GM21515 (cell line): ENCODE data around the gene DEAF1.
"Not testable (repeated sequence)": the region's sequence is repeated elsewhere in the genome, so short reads cannot be mapped to it uniquely, and the experiment has no call there.

ENCODE experiments used
- ATAC-seq: cut with Tn5 transposase; IDR thresholded peaks from one replicate; pipeline ENCODE4 v1.9.1; 2021; ENCODE audit not compliant: unreplicated experiment

The DEAF1 gene

DNA sequence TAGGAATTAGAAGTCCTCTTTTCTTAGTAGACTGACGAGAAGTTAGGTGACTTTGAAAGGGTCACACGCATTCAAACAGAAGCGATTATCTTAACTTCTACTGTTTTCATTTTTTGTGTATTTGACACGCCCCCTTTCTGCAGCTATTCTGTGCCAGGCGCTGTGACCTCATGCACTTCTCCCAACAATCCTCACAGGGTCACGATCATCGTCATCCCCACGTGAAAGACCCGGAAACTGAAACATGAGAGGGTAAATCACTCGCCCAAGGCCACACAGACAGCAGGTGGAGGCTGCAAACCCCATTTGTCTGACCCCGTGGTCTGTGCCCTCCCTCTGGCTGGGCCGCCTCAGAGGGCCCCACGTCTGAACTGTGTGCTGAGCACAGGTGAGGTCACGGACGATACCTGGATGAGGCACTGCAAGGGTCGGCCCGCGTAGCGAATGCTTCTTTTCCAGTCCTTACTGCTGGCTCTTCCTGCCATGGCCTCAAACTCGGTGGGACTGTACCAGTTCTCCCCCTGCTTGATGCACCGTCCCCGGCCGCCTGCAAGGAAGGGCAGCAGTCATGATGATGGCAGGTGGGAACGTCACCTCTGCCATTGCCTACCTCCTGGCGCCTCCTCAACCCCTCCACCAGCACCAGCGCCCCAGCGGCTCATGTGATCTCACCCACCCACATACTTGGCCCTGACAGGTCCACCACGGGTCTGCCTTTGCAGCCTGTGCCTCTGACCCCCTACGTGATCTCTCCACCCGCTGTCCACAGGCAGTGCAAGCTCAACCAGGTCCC is 8.4 kb downstream of the DEAF1 start:
- no peak for ATAC-seq

DNA sequence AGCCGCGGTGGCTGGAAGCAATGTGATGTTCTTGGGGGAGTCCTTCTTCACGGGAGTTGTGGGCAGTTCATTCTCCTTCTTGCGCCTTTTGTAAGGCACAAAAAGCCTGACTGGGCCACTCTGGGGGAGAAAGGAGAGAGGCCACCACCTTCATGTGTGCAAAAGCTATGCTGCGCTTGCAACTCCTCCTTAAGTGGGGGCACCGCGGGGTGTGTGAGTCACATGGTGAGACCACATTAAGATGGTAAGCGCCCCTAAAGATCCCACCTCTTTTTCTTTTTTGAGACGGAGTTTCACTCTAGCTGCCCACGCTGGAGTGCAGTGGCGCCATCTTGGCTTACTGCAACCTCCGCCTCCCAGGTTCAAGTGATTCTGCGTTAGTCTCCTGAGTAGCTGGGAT is 14.1 kb downstream of the DEAF1 start:
- no peak for ATAC-seq

DNA sequence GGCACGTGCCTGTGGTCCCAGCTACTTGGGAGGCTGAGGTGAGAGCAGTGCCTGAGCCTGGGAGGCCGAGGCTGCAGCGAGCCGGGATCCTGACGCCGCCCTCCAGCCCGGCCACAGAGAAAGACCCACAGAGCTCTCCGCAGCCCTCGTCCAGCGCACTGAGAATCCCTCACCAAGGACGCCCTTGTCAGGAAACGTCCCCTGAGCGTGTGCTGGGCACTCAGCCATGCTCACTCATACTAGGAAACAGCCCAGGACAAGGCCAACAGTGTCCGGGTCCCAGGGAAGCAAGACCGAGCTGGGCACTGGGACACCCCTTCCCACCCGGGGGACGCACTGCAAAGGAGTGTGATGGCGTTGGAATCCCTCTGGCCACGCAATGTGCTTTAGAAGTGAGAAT is 14.5 kb downstream of the DEAF1 start:
- no peak for ATAC-seq

DNA sequence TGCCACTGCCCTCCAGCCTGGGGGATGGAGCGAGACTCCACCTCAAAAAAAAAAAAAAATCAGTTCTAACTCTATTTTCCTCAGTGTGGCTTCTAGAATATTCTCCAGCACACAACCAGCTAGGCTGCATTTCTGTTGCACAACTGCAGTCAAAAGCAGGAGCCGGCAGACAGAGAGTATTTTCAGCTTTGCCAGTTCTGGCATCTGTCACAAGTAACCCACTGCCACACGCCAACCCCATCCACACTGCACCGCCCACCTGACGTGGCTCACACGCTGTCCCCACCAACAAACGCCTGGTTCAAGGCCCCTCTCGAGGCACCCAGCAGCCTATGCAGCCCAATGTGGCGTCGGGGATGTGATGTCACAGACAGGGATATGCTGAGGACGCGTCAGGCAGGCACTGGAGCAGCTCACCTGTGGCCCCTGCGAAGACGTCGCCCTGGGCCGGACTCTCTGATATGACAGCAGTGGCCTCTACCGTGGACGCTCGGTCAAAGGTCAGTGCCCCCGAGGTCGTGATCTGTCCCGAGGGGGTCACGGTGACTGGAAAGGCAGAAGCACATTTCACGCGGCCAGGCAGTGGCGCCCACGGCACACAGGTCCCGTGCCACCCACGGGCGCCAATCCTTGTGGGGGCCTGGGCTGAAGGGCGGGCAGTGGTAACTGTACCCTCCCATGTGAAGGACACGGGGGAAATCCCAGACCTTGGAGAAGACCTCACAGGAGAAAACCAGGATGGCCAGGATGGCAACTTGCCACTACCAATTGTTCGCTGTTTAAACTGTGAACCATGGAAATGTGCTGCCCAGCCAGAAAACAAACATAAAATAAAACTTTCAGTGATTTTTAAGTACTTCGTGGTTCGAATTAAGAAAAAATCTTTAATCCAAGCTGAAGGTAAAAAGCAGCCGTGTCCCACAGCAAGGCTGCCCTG is 15.5 kb downstream of the DEAF1 start:
- ATAC-seq = no peak

DNA sequence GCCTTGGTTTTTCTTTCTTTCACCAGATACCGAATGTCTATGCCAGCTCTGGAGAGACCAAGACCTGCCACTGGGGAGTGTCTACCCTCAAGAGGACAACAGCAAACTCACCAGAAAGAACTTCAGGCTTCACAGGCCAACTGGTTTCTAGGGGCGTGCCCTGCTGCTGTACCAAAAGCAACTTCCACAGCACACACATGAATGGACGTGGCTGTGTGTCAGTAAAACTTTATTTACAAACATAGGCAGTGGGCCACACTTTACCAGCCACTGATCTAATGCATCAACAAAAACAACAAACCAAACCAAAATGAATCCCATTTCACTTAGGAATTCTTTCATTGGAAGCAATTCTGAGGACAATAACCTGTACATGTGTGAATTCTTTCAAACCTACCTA is 16.7 kb downstream of the DEAF1 start:
- no peak for ATAC-seq

DNA sequence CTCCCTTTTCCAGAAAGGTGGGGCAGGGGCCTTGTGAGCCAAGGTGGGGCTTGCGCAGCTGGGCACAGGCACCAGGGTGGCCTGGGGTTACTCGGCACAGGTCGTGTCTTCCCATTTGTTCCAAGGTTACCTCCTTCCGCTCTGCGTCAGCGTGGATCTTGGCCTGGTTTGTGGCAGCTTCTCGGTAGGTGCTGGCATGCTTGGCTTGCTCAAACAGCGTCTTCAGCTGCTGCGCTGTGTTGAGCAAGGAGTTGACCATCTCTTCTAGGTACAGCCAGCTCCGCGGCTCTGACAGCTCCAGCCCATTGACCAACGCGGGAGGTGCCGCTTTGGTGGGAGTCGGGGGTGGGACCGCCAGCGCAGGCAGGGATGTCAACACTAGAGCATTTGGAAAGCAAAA is 20.6 kb downstream of the DEAF1 start:
- no peak for ATAC-seq

DNA sequence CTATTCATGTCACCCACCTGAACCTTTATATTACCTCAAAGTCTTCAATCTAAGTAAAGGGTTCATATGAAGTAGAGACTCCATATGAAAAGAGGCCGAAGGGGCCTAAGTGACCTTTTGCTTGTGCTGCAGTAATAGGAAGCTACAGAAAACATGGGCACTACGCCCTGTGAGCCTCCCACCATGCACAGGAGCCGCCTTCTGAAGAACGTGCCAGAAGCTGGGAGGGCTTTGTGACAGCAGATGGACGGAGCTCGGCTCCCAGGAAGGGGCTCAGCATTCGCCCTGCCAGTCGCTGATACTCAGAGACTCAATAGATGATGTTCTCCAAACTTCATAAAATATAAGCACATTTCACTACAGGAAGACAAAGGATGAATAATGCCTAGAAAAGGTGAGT is 21.2 kb downstream of the DEAF1 start:
- no peak for ATAC-seq

DNA sequence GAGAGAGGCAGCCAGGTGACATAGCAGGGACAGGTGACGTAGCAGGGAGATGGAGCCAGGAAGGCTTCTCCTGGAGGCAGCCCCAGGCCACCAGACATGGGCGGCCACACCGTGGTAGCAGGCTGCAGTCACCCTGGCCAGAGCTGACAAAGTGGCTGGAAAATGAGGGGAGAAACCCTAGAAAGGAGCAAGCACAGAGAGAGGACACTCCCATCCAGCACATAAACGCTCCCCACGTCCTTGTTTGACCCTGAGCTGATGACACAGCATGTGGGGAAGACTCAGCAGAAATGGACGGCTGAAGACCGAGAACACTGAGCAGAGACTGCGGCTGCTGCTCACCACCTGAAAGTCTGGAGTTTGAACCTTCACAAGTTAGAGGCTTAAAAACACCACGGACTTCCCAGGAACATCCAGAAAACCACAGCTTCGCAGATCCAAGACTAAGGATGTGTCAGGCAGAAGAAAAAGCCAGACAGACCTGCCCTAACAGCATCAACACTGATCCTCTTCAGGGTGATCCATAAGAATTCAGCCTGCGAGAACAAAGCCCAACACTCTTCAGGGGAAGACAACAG is 29.2 kb downstream of the DEAF1 start:
- ATAC-seq = no peak

DNA sequence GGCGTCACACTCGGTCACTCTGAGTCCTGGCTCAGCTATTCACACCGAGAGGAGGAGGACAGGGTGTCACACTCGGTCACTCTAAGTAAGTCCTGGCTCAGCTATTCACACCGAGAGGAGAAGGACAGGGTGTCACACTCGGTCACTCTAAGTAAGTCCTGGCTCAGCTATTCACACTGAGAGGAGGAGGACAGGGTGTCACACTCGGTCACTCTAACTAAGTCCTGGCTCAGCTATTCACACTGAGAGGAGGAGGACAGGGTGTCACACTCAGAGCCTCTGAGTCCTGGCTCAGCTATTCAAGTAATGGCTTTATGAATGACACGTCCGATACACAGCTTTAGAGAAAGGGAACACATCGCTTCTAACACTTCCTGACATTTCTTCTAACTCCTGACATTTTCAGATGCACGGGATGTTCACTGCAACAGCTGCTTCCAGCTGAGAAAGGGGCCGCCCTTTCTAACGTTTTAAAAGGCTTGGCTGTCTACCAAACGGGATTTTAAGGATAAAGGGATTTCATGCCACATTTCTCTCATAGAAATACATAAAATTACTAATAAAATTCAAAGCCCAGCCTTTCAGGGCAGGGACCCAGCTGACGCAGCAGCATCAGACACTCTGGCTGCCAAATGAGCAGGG is 29.8 kb downstream of the DEAF1 start:
- no peak for ATAC-seq

DNA sequence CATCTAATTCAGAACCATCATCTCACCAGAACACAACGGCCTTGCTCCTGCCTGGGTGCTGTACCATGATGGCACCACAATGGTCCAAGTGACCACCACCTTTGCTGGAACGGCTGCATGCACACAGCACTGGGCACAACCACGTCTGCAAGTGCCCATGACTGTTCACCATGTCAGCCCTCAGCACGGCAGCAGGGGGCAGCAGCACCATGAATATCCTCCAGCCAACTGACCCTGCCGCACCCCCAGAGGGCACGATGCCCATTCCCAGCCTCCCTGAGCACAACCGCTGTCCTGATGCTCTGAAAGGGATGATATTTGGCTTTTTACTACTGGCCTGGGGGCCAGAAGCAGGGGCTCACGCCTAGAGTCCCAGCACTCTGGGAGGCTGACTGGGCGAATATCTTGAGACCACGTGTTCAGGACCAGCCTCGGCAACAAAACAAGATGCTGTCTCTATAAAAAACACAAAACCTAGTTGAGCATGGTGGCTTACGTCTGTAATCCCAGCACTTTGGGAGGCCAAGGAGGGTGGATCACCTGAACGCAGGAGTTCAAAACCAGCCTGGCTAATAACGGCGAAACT is 32.2 kb downstream of the DEAF1 start:
- ATAC-seq = no peak

DNA sequence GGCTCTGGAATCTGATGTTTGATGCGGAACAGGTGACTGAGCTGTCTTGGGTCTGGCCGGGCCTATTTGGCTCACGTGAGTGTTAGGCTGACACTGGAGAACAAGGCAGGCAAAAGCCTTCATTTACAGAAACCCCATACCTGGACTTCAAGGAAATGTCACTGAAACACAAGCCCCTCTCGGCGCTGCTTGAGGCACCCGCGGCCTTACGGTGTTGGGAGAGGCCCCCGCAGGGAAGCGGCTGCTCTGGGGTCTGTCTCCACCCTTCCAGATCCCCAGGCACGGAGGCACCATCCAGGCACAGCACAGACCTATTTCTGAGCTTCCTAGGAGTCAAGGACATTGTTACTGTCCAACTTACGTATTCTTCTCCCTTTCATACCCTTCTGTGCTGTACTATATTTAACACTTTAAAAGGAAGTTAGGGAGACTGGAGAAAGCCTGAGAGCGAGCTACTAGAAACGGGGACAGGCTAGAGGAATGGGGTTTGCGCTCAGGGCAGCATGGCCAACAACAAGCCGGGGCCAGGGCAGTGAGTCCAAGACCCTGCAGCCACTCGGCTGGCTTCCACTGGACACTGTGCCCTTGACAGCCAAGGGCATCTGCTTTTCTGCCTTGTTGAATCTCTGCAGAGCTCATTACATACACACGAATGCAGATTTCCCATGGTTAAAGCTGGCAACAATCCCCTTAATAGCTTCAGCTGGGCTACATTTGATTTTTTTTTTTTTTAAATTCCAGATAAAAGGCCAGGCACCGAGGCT is 34.2 kb downstream of the DEAF1 start:
- no peak for ATAC-seq

DNA sequence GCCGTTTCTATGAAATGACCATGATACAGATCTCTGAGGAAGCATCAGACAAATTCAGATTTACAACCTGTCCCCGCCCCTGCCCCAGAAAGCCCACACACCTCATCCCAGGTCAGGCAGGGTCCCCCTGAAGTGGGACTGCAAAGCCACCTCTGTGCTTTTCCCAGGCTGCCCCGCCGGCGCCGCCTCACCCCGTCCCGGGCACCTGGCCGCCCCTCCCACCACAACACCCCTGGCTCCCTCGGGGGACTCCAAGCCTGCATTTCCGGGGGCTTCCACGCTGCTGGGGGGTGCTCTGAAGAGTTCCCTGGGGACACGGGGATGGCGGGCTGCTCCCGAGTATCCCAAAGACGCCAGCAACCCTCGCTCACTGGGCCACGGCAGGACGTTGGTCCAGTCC is 34.7 kb downstream of the DEAF1 start:
- ATAC-seq = no peak

DNA sequence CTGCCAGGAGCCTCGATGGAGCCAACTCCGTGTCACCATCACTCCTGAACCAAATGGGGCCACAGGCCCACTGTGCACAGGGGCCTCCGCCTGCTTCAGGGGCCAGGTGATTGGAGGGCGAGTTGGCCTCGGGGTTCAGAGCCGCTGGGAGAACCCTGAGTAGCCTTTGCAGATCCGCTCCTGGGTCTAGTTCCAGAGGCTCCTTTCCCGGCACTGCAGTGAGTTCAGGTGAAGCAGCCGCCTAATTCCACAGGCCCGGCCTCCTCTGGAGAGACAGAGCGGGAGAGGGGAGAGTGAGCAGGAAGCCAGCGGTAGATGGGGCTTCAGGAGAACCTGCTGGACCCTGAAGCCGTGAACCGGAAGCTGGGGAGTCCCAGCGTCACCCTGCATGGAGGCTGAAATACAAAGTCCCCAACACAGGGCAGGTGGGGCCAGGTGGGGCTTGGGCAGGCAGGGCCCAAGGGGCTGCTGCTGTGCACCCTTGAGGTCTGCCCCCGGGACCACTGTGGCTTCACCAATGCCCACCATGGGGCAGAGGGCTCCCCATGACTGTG is 35.4 kb downstream of the DEAF1 start:
- no peak for ATAC-seq

DNA sequence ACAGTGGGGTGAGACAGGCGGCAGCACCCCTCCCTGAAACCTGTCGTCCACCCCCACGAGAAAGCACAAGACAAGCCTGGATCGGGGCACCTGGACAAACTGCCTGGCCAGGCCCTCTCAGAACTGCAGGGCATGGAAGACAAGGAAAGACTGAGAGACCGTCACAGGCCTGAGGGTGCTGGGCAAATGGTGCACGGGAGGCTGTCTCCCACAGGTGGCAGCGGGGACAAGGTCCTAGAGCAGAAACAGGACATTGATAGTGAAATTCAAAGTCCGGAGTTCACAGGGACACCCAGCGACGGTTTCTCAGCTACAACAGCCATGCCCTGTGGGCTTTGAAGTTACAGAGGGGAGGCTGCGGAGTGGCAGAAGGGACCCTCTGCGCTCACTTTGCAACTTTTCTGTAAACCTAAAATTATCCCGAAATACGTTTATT is 37.3 kb downstream of the DEAF1 start:
- ATAC-seq = no peak

DNA sequence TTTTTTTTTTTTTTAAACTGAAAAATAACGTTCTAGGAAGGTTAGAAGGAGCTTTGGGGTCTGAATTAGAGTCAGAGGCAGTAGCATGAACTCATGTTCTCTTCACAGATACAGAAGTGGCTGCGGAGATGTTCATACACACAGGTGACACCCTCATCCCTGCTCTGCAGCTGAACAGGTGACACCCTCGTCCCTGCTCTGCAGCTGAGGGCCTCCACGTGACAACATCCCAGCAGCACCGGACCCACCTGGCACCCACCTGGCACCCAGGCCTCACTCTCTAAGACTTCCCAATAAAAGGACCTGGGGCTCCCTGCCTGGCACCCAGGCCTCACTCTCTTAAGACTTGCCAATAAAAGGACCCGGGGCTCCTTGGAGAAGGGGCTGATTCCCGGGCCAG is 38.2 kb downstream of the DEAF1 start:
- no peak for ATAC-seq

DNA sequence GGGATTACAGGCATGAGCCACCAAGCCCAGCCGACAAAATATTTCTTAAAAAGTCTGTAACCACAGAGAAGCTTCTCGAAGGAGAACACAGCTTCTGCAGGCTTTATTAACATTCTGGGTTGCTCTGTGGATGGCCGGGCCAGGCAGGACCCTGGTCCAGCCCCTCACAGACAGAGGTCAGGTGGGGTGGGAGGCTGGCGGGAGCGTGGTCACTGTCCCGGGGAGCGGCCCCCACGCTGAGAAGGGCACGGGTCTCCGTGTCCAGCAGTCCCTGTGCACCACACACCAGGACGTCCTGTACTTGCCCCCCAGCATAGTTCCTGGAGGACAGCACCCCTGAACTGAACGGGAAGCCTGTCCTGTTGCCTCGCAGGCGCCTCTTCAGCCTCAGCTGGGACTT is 38.6 kb downstream of the DEAF1 start:
- ATAC-seq = no peak

DNA sequence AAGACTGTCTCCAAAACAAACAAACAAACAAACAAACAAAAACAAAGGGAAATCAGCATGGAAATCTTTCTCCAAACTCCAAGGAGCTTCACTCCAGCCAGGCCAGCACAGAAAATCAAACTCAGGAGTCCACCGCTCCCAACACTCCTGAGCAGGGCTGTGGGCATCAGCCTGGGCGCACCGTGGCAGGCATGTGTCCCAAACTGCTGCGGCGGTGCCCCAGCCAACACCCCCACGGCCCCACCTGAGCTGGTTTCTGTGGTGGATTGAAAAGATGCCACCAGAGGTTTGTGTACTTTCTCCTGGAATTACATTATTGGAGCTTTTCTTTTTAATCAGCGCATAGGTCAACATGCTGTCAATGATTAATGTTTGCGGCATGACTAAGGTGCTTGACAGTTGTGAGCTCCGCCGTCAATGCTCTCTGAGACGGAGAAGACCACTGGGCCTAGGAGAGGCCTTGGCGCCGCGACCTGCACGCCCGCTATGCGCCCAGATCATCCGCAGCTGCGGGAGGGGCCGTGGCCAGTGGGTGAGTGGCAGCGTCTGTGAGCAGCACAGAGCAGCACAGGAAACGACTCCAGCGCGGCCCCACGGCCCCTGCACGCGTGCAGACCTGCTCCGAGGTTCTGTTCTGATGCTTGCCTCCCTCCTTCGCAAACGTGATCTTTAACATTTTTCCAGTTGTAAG is 39.8 kb downstream of the DEAF1 start:
- no peak for ATAC-seq

DNA sequence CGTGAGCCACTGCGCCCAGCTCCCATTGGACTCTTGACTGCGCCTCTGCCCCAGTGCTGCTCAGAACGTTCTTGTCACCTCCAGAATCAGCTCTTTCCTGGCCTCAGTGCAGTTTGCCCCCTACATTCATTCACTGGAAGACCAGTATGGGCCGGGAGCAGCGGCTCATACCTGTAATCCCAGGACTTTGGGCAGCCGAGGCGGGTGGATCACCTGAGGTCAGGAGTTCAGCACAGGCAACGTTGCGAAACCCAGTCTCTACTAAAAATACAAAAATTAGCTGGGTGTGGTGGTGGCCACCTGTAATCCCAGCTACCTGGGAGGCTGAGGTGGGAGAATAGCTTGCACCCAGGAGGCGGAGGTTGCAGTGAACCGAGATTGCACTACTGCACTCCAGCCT is 40.6 kb downstream of the DEAF1 start:
- not testable (repeated sequence) for ATAC-seq

DNA sequence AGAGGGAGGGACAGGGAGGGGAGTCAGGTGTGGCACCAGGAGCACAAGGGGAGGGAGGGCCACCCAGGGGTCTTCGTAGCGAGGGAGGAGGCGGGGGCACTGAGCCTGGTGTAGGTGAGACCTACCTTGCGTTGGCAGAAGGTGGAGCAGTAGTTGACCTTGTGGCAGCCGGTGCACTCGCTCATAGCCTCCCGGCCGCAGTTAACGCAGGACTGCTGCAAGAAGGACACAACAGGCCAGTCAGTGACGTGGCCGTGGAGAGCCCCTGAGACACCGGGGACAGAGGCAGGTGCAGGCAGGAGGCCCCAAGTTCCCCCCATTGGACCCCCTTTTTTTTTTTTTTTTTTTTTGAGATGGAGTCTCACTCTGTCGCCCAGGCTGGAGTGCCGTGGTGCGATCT is 41.2 kb downstream of the DEAF1 start:
- no peak for ATAC-seq
